GM12878 (cell line): ENCODE data around the gene FMOD. TPM values are rescaled to one million over a fixed set of nuclear protein-coding genes. Genes with fewer than 3 reads are reported as not detected.

ENCODE experiments used
- BHLHE40 ChIP-seq, 2 experiments: fragments of 450-650 bp in 1 of 2; IDR thresholded peaks; 2 replicates each; pipeline ENCODE4 v1.6.1; 2011 to 2017; ENCODE audit warnings: low read depth in 2 of 2, borderline replicate concordance in 1 of 2, improper control_type of control experiment in 1 of 2, low read length in 1 of 2, mild to moderate bottlenecking in 1 of 2
- CHD2 ChIP-seq: IDR thresholded peaks from 2 replicates; pipeline ENCODE4 v1.6.1; 2011; ENCODE audit warnings: low read depth, low read length, improper control_type of control experiment, borderline replicate concordance
- FOS ChIP-seq: IDR thresholded peaks from 3 replicates; pipeline ENCODE4 v1.6.1; 2011; ENCODE audit warnings: borderline replicate concordance; ENCODE audit not compliant: insufficient read length; ENCODE audit errors: extremely low read depth
- FOXM1 ChIP-seq: IDR thresholded peaks from 2 replicates; pipeline ENCODE4 v1.6.1; 2012; ENCODE audit warnings: low read depth, mild to moderate bottlenecking, inconsistent platforms, low read length, moderate library complexity
- GABPA ChIP-seq: IDR thresholded peaks from 2 replicates; pipeline ENCODE4 v1.6.1; 2014; ENCODE audit warnings: antibody characterized with exemption, low read depth, mild to moderate bottlenecking, inconsistent platforms
- KAT2A ChIP-seq: conservative IDR thresholded peaks from 2 replicates; pipeline ENCODE4 v1.6.1; 2011; ENCODE audit warnings: low read depth, low read length; ENCODE audit not compliant: control insufficient read depth
- KLF5 ChIP-seq: fragments of 450-650 bp; IDR thresholded peaks from 2 replicates; pipeline ENCODE4 v1.6.1; 2014; ENCODE audit warnings: mild to moderate bottlenecking; ENCODE audit not compliant: partially characterized antibody
- MXI1 ChIP-seq: fragments of 150-350 bp; IDR thresholded peaks from 2 replicates; pipeline ENCODE4 v1.6.1; 2011; ENCODE audit warnings: low read depth, mild to moderate bottlenecking, inconsistent platforms, low read length, improper control_type of control experiment
- NR2C1 ChIP-seq: fragments of 450-650 bp; IDR thresholded peaks from 2 replicates; pipeline ENCODE4 v1.6.1; 2017; ENCODE audit warnings: antibody characterized with exemption, mild to moderate bottlenecking, moderate library complexity
- RCOR1 ChIP-seq: conservative IDR thresholded peaks from 2 replicates; pipeline ENCODE4 v1.6.1; 2012; ENCODE audit warnings: low read depth, low read length, improper control_type of control experiment
- SMC3 ChIP-seq: IDR thresholded peaks from 2 replicates; pipeline ENCODE4 v1.6.1; 2011; ENCODE audit warnings: low read length, improper control_type of control experiment, borderline replicate concordance
- SP1 ChIP-seq: IDR thresholded peaks from one replicate; pipeline ENCODE4 v1.6.1; 2011; ENCODE audit warnings: low read depth, low read length
- SREBF1 ChIP-seq: IDR thresholded peaks from 2 replicates; pipeline ENCODE4 v1.6.1; 2012; ENCODE audit warnings: mild to moderate bottlenecking, low read length
- STAT3 ChIP-seq: IDR thresholded peaks from 2 replicates; pipeline ENCODE4 v1.6.1; 2011; ENCODE audit warnings: low read depth, low read length, improper control_type of control experiment
- TAF1 ChIP-seq: IDR thresholded peaks from 2 replicates; pipeline ENCODE4 v1.6.1; 2011; ENCODE audit warnings: mild to moderate bottlenecking, low read depth, low read length, borderline replicate concordance
- polyA plus RNA-seq, 11 experiments: library from polyadenylated mRNA; depleted of rRNA in 4 of 11; unstranded in 6 of 11; stranded (reverse) in 5 of 11; fragments of >200 nt; fragmentation: Nextera tagmentation in 4 of 11; fragmentation: Illumina TruSeq in 1 of 11; extraction: Ambion mirVana in 4 of 11; extraction: Trizol in 1 of 11; gene quantifications; 1 replicate in 1 of 11; 2 replicates in 10 of 11; pipeline versions ENCODE4 v1.2.1 to v1.2.3, GENCODE V29; 2011 to 2016; ENCODE audit warnings: inconsistent platforms in 2 of 11, missing spikeins in 2 of 11, low read depth in 1 of 11
- total RNA-seq, 4 experiments: library from RNA; depleted of rRNA in 3 of 4; stranded (reverse); fragments of >200 nt in 3 of 4; fragmentation: Illumina TruSeq in 1 of 4; extraction: Trizol in 1 of 4; gene quantifications; 2 replicates each; pipeline versions ENCODE4 v1.2.1 to v1.2.3, GENCODE V29; 2013 to 2021
- TF ChIP-seq, protein P1 (sequence below): IDR thresholded peaks from 2 replicates; pipeline ENCODE4 v1.6.1; 2012; ENCODE audit warnings: low read depth, low read length, improper control_type of control experiment
- TF ChIP-seq, protein P2 (sequence below): IDR thresholded peaks from 2 replicates; pipeline ENCODE4 v1.6.1; 2012; ENCODE audit warnings: low read depth, low read length, improper control_type of control experiment
- TF ChIP-seq, protein P3 (sequence below): fragments of 450-650 bp; IDR thresholded peaks from 2 replicates; pipeline ENCODE4 v1.6.1; 2017; ENCODE audit warnings: mild to moderate bottlenecking, low read depth, inconsistent platforms; ENCODE audit not compliant: poor library complexity, severe bottlenecking
- TF ChIP-seq, protein P4 (sequence below): IDR thresholded peaks from 2 replicates; pipeline ENCODE4 v1.6.1; 2012; ENCODE audit warnings: improper control_type of control experiment, low read depth, low read length; ENCODE audit not compliant: insufficient replicate concordance

The FMOD gene
- total and polyA plus RNA-seq, 10 of the 15 experiments (the other 5 are each of a cell fraction or from before 2014, with no cell fraction given): 0.03 to 0.26 (median 0.11) TPM; not detected in 7

DNA sequence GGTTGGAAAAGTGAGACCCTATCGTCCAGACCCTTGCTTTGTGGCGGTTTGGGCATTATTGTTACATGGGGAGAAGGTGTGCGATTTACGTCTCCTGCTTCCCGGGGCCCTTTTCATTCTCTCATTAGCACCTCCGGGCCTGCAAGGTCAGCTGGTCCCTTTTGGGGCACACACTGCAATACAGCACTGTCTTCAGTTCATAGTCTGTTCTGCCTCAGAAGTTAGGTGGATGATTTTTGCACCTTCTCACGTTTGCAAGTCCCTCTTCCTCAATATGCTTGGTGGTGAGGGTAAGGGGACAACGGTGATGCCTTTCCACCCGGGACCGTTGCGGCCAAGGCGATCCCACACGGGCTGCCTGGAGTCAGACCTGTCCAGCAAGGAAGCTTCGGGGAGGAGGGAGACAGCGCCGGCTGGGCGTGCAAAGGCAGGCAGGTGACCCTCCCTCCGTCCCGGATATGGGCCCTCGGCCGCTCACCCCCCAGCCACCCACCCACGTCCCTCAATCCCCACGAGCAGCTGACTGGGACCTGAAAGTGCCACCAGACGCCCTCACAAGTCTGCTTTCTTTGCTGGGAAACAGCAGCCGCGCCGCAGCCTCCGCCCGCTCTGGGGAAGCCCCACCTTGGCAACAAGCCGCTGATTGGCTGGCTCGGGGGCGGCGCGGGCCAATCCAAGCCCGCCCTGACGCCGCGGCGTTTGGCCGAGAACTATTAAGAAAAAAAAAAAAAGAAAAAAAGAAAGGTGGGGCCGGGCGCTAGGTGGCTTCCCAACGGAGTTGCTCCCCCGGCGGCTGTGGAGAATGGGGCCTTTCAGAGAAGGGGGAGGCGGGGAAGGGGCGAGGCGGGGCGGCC lies 23.9 kb downstream of the FMOD start (continued):
- TF ChIP-seq, protein P1, sequence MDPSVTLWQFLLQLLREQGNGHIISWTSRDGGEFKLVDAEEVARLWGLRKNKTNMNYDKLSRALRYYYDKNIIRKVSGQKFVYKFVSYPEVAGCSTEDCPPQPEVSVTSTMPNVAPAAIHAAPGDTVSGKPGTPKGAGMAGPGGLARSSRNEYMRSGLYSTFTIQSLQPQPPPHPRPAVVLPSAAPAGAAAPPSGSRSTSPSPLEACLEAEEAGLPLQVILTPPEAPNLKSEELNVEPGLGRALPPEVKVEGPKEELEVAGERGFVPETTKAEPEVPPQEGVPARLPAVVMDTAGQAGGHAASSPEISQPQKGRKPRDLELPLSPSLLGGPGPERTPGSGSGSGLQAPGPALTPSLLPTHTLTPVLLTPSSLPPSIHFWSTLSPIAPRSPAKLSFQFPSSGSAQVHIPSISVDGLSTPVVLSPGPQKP: no peak
- no peak for TF ChIP-seq NR2C1
- no peak for TF ChIP-seq GABPA
- TF ChIP-seq TAF1: peak; percentile 68; the same call in 1 of the 2 replicates
- no peak for TF ChIP-seq RCOR1
- TF ChIP-seq, protein P2, sequence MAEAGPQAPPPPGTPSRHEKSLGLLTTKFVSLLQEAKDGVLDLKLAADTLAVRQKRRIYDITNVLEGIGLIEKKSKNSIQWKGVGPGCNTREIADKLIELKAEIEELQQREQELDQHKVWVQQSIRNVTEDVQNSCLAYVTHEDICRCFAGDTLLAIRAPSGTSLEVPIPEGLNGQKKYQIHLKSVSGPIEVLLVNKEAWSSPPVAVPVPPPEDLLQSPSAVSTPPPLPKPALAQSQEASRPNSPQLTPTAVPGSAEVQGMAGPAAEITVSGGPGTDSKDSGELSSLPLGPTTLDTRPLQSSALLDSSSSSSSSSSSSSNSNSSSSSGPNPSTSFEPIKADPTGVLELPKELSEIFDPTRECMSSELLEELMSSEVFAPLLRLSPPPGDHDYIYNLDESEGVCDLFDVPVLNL: 0 out of 2 replicates have a peak, but pooled peaks have one; percentile 18
- no peak for TF ChIP-seq KAT2A
- peak; percentile 83 to 94 for TF ChIP-seq BHLHE40 (IDR thresholded peaks at IDR 0.05; ENCODE audit: borderline replicate concordance in 1 of 2, low read depth in 2 of 2, low read length in 1 of 2)
- TF ChIP-seq KLF5: no peak
- TF ChIP-seq, protein P3, sequence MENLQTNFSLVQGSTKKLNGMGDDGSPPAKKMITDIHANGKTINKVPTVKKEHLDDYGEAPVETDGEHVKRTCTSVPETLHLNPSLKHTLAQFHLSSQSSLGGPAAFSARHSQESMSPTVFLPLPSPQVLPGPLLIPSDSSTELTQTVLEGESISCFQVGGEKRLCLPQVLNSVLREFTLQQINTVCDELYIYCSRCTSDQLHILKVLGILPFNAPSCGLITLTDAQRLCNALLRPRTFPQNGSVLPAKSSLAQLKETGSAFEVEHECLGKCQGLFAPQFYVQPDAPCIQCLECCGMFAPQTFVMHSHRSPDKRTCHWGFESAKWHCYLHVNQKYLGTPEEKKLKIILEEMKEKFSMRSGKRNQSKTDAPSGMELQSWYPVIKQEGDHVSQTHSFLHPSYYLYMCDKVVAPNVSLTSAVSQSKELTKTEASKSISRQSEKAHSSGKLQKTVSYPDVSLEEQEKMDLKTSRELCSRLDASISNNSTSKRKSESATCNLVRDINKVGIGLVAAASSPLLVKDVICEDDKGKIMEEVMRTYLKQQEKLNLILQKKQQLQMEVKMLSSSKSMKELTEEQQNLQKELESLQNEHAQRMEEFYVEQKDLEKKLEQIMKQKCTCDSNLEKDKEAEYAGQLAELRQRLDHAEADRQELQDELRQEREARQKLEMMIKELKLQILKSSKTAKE: peak; percentile 18
- TF ChIP-seq SREBF1: no peak
- TF ChIP-seq MXI1: peak; percentile 82
- TF ChIP-seq STAT3: no peak
- TF ChIP-seq SMC3: no peak
- TF ChIP-seq, protein P4, sequence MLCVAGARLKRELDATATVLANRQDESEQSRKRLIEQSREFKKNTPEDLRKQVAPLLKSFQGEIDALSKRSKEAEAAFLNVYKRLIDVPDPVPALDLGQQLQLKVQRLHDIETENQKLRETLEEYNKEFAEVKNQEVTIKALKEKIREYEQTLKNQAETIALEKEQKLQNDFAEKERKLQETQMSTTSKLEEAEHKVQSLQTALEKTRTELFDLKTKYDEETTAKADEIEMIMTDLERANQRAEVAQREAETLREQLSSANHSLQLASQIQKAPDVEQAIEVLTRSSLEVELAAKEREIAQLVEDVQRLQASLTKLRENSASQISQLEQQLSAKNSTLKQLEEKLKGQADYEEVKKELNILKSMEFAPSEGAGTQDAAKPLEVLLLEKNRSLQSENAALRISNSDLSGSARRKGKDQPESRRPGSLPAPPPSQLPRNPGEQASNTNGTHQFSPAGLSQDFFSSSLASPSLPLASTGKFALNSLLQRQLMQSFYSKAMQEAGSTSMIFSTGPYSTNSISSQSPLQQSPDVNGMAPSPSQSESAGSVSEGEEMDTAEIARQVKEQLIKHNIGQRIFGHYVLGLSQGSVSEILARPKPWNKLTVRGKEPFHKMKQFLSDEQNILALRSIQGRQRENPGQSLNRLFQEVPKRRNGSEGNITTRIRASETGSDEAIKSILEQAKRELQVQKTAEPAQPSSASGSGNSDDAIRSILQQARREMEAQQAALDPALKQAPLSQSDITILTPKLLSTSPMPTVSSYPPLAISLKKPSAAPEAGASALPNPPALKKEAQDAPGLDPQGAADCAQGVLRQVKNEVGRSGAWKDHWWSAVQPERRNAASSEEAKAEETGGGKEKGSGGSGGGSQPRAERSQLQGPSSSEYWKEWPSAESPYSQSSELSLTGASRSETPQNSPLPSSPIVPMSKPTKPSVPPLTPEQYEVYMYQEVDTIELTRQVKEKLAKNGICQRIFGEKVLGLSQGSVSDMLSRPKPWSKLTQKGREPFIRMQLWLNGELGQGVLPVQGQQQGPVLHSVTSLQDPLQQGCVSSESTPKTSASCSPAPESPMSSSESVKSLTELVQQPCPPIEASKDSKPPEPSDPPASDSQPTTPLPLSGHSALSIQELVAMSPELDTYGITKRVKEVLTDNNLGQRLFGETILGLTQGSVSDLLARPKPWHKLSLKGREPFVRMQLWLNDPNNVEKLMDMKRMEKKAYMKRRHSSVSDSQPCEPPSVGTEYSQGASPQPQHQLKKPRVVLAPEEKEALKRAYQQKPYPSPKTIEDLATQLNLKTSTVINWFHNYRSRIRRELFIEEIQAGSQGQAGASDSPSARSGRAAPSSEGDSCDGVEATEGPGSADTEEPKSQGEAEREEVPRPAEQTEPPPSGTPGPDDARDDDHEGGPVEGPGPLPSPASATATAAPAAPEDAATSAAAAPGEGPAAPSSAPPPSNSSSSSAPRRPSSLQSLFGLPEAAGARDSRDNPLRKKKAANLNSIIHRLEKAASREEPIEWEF: peak; percentile 35
- TF ChIP-seq CHD2: peak; percentile 21; the same call in 1 of the 2 replicates
- TF ChIP-seq FOXM1: no peak
- peak; percentile 17 for TF ChIP-seq FOS
- peak; percentile 14 for TF ChIP-seq SP1
